Measurements from ENCODE around the gene DDTL. TPM values are rescaled to one million over a fixed set of nuclear protein-coding genes. Genes with fewer than 3 reads are reported as not detected.
"Not testable (repeated sequence)": the region's sequence is repeated elsewhere in the genome, so short reads cannot be mapped to it uniquely, and the experiment has no call there.

The DDTL gene
- total RNA-seq, 2 donors from 2014 or later: 0.90 to 1.7 TPM

GRCh38 chr22:23997092-23997491 is 30.4 kb downstream of the DDTL start:
- DNase-seq (ENCODE audit: low spot score): no peak
- intact Hi-C loops (cut with DNase I): no loop called here

GRCh38 chr22:23999779-24000178 is 33.1 kb downstream of the DDTL start:
- intact Hi-C loops (cut with DNase I): loop anchor here in 1 of 2 donors (10.0 kb wide), 1 partner anchor 165 kb away; no protein-coding TSS in a partner anchor
- DNase-seq (ENCODE audit: low spot score): not testable (repeated sequence)

DNA sequence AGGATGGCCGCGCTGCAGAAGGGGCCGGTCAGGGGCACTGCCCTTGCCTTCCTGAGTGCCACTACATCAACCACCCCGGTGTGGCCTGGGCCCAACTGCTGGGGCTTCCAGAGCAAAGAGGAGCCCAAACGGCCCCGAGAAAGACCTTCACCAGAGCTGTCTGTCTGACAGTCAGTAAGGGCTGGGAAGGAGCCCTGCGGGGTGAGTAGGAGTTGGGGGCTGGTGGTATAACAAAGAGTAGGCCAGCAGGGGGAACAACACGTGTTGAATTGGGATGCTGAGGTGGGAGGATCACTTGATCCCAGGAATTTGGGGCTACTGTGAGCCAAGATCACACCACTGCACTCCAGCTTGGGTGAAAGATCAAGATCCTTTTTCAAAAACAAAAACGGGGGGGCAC is 34.6 kb downstream of the DDTL start:
- no peak for DNase-seq (ENCODE audit: low spot score)
- intact Hi-C loops (cut with DNase I): loop anchor here in 1 of 2 donors (10.0 kb wide), 1 partner anchor 163 kb away; no protein-coding TSS in a partner anchor

DNA sequence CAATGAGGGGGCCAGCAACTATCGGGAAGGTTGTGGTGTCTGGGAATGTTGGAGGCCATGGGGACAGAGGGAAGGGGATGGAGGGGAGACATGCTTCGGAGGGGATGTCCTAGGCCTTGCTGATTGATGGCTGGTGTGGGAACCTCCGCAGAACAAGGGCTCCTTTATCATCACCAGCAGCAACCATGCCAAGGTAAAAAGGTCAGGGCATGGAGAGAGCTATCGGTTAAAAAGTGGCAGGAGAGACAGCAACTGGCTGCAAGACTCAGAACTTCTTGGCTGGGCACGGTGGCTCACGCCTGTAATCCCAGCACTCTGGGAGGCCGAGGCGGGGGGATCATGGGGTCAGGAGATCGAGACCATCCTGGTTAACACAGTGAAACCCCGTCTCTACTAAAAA is 35.6 kb downstream of the DDTL start:
- intact Hi-C loops (cut with DNase I): loop anchor here in 1 of 2 donors (10.0 kb wide), 1 partner anchor 163 kb away; no protein-coding TSS in a partner anchor

DNA sequence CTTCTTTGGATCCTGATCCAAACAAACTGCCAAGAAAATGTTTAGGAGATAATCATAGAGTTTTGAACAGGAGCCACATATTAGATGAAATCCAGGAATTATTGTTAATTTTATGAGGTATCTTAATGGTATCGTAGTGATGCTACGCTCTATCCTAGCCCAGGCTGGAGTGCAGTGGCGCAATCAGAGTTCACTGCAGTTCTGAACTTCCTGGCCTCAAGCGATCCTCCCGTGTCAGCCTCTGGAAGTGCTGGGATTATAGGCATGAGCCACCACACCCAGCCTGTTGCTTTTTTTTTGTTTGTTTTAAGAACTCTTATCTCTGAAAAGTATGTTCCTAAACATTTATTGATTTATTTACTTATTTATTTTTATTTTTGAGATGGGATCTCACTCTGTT is 36.2 kb downstream of the DDTL start:
- no peak for DNase-seq (ENCODE audit: low spot score)
- intact Hi-C loops (cut with DNase I): loop anchor here in 1 of 2 donors (10.0 kb wide), 1 partner anchor 162 kb away; no protein-coding TSS in a partner anchor

More for the DNA sequence above, 35.6 kb downstream of the DDTL start:
- no peak for DNase-seq (ENCODE audit: low spot score)

GRCh38 chr22:24003887-24004286 is 37.2 kb downstream of the DDTL start:
- intact Hi-C loops (cut with DNase I): loop anchor here in 1 of 2 donors (10.0 kb wide), 1 partner anchor 161 kb away; no protein-coding TSS in a partner anchor
- DNase-seq (ENCODE audit: low spot score): no peak

GRCh38 chr22:24005201-24005600 is 38.5 kb downstream of the DDTL start, which contains the start of gene GSTT4:
TSS of gene GSTT4 (minus strand) at chr22:24005453. CDS start at chr22:24005356, 97 bp downstream.
- no peak for DNase-seq (ENCODE audit: low spot score)
- intact Hi-C loops (cut with DNase I): loop anchor here in 1 of 2 donors (10.0 kb wide), 1 partner anchor 160 kb away; no protein-coding TSS in a partner anchor

DNA sequence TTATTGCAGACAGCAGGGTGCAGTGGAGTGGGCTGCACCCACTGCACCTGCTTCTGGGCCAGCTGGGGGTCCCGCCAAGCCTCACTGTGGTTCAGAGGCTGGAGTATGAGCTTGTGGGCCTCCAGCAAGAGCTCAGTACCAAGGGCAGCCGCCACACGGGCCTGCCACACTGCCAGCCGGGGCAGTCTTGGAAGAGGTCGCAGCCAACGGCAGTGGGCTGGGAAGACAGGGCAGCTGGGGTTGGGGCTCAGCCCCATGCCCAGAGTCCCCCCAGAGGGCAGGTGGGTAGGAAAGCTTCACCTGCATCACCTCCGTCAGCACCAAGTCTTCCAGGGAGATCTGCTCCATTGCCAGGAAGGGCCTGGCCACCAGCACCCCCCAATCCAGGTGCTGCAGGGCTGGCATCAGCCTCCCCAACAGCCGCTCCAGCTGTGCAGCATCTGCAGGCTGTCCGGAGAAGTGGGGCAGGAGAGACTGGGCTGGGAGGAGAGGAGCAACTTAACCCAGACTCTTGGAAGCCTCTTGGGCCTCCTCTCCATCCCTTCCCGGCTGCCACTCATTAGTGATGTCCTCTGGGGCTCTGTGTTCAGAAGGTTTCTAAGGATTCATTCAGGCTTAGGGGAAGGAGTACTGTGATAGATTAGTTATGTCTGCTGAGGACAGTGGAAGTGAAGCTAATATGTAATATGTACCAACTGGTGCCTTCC is 39.7 kb downstream of the DDTL start:
- no peak for DNase-seq (ENCODE audit: low spot score)
- intact Hi-C loops (cut with DNase I): loop anchor here in 1 of 2 donors (10.0 kb wide), 1 partner anchor 158 kb away; no protein-coding TSS in a partner anchor

GRCh38 chr22:24006914-24007214 is 40.2 kb downstream of the DDTL start:
- DNase-seq (ENCODE audit: low spot score): no peak
- intact Hi-C loops (cut with DNase I): loop anchor here in 1 of 2 donors (10.0 kb wide), 1 partner anchor 158 kb away; no protein-coding TSS in a partner anchor

- intact Hi-C loops (cut with DNase I): loop anchor here in 1 of 2 donors (10.0 kb wide), 1 partner anchor 157 kb away; no protein-coding TSS in a partner anchor
- DNase-seq (ENCODE audit: low spot score): no peak
These were observed 40.7 kb downstream of the DDTL start for GRCh38 chr22:24007253-24008021.

DNA sequence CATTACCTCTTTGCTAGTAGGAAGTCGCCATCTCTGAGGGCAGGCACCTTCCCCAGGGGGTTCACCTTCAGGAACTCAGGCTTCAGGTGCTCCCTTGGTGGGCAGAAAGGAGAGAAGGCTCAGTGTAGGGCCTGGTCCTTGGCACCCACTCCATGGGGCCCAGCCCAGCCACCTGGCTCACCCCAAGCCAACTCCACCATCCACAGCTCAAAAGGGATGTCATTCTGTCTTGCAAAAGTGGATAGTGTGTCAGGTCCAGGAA is 41.3 kb downstream of the DDTL start:
- intact Hi-C loops (cut with DNase I): loop anchor here in 1 of 2 donors (10.0 kb wide), 1 partner anchor 157 kb away; no protein-coding TSS in a partner anchor

DNA sequence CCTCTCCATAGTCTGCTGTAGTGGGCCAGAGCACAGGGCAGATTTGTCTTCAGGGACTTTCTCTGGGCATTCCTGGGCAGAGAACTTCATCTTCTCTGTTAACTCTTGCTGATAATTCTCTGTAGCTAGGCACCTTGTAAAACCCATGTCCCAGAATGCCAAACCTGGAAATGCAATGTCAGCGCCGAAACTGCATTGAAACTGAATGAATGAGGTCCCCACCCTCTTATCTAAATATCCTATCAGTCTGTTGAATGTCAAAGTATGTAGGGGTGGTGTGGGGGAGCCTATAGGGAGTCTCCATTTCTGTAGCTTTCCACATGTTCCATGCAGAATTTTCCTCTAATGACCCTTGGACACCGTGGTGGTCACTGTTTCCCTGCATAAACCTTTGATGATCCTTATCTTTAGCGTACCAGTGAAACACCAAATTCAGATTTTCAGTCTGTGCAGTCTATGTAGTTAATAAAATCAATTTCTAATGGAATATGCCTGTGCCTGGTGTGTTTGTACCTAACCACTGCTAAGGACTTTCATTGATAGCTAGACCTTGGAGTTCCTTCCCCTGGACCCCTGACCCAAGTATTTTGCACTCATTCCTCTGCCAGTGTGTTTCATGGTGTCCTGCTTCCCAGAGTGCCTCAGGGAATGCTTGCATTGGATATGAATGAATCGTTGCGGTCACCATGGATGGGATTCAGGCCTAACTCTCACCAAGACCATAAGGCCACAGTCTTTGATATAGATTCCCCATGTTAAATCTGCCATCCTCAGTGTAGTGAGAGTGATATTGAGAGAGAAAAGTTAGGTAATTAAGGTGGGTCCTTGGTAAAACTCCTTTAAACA is 41.9 kb downstream of the DDTL start:
- no peak for DNase-seq (ENCODE audit: low spot score)
- intact Hi-C loops (cut with DNase I): loop anchor here in 1 of 2 donors (10.0 kb wide), 1 partner anchor 156 kb away; no protein-coding TSS in a partner anchor

More for the DNA sequence above, 41.3 kb downstream of the DDTL start:
- DNase-seq (ENCODE audit: low spot score): no peak

DNA sequence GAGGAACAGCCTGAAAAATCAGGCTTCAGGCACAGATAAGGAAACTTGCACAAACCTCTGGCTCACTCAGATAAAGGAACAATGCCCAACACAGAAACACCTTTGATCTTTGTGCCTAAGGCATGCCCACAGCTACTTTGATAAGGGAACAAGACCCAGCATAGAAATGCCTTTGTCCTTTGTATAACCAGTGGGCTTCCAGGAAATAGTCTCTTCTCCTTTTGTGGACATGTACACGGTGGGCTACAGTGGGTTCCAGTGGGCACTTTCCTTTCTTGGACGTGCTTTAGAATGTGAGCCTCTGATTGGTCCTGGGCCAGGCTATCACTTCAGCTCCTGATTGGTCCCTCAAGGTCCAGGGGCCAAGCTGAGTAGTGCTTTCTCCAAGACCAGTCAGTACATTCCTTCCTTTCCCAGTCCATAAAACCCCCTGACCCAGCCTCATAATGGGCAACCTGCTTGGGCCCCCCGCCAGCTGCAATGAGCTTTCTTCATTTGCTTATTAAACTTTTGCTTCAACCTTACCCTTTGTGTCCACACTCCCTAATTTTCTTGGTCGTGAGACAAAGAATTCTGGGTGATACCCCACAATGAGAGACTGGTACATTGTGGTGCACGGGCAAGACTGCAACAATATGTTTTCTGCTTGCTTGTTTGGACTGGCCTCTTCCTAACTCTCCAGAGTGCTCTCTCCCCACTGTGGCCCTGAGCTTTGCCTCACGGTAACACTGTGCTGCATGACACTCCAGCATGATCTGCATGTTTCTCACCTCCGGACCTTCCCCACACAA is 42.7 kb downstream of the DDTL start:
- no peak for DNase-seq (ENCODE audit: low spot score)
- intact Hi-C loops (cut with DNase I): loop anchor here in 1 of 2 donors (10.0 kb wide), 2 partner anchors 135 to 155 kb away; no protein-coding TSS in a partner anchor

DNA sequence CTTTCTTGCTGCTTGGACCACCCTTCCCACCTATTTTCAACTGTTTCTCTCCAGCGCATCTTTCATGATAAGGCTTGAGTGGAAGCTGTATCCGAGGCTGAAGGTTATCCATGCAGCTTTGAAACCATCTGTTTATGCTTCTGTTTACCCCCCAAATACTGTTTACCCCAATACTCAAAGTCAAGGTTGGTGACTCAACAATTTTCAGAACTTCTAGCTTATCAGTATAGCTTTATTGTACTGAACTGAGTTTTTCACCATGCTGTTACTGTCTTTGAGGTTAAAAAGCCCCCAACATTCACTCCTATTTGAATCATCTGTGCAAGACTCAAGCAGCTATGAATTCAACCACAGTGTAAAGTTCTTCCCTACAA is 43.3 kb downstream of the DDTL start:
- no peak for DNase-seq (ENCODE audit: low spot score)
- intact Hi-C loops (cut with DNase I): loop anchor here in 1 of 2 donors (10.0 kb wide), 1 partner anchor 135 kb away; no protein-coding TSS in a partner anchor

GRCh38 chr22:24011735-24012068 is 45.0 kb downstream of the DDTL start:
- DNase-seq (ENCODE audit: low spot score): no peak
- intact Hi-C loops (cut with DNase I): loop anchor here in 1 of 2 donors (10.0 kb wide), 1 partner anchor 133 kb away; no protein-coding TSS in a partner anchor

DNA sequence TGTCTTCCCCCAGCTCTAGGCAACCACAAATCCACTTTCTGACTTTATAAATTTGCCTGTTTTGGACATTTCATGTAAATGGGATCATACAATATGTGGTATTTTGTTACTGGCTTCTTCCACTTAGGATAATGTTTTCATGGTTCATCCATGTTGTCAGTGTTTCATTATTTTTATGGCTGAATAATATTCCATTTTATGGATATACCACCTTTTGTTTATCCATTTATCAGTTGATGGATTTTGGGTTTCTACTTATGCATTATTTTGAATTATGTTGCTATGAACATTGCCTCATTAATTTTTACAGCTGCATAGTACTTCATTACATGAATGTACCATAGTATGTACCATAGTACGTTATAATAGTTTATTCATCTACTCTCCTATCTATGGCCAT is 49.5 kb downstream of the DDTL start:
- intact Hi-C loops (cut with DNase I): loop anchor here in 1 of 2 donors (10.0 kb wide), 1 partner anchor 129 kb away; no protein-coding TSS in a partner anchor
- no peak for DNase-seq (ENCODE audit: low spot score)

- DNase-seq (ENCODE audit: low spot score): no peak
- intact Hi-C loops (cut with DNase I): no loop called here
These were observed 54.6 kb downstream of the DDTL start for GRCh38 chr22:24021304-24021703.
